H9 (cell line): ENCODE data around the gene EPB41L4B. TPM values are rescaled to one million over a fixed set of nuclear protein-coding genes. Genes with fewer than 3 reads are reported as not detected.

Experiments used
- DNase-seq: peaks from one replicate; pipeline ENCODE4 v3.0.0-alpha.2; 2017
- H2AFZ ChIP-seq: one replicate; pipeline ENCODE4 v1.6.1; 2013; ENCODE audit warnings: mild to moderate bottlenecking, low read length, control low read depth, moderate library complexity
- H2AK5ac ChIP-seq: 2 replicates; pipeline ENCODE4 v1.6.1; 2013; ENCODE audit warnings: low read length, control low read depth, mixed read lengths; ENCODE audit not compliant: insufficient read length
- H2BK120ac ChIP-seq: one replicate; pipeline ENCODE4 v1.6.1; 2013; ENCODE audit warnings: low read depth, mild to moderate bottlenecking, low read length, control low read depth, inconsistent platforms; ENCODE audit not compliant: poor library complexity, severe bottlenecking
- H2BK12ac ChIP-seq: 2 replicates; pipeline ENCODE4 v1.6.1; 2013; ENCODE audit warnings: low read length, control low read depth, mixed read lengths, low read depth; ENCODE audit not compliant: insufficient read length
- H2BK15ac ChIP-seq: 2 replicates; pipeline ENCODE4 v1.6.1; 2013; ENCODE audit warnings: low read depth, low read length, control low read depth
- H2BK20ac ChIP-seq: one replicate; pipeline ENCODE4 v1.6.1; 2013; ENCODE audit warnings: low read depth, mild to moderate bottlenecking, low read length, control low read depth, inconsistent platforms; ENCODE audit not compliant: poor library complexity, severe bottlenecking
- H2BK5ac ChIP-seq: 2 replicates; pipeline ENCODE4 v1.6.1; 2013; ENCODE audit warnings: low read length, control low read depth, mixed read lengths; ENCODE audit not compliant: insufficient read length
- H3K14ac ChIP-seq: 2 replicates; pipeline ENCODE4 v1.6.1; 2013; ENCODE audit warnings: low read length, control low read depth; ENCODE audit not compliant: insufficient read depth
- H3K18ac ChIP-seq: 2 replicates; pipeline ENCODE4 v1.6.1; 2013; ENCODE audit warnings: low read depth, mild to moderate bottlenecking, mixed read lengths, low read length, control low read depth; ENCODE audit not compliant: insufficient read length
- H3K23ac ChIP-seq: 2 replicates; pipeline ENCODE4 v1.6.1; 2013; ENCODE audit warnings: low read length, control low read depth, mixed read lengths, low read depth; ENCODE audit not compliant: insufficient read length
- H3K23me2 ChIP-seq: 2 replicates; pipeline ENCODE4 v1.6.1; 2013; ENCODE audit warnings: low read depth, mild to moderate bottlenecking, mixed read lengths, low read length, control low read depth; ENCODE audit not compliant: insufficient read length, poor library complexity, severe bottlenecking
- H3K27ac ChIP-seq: 2 replicates; pipeline ENCODE4 v1.5.1; 2013; ENCODE audit warnings: low read length, control low read depth, mixed read lengths, low read depth; ENCODE audit not compliant: insufficient read length
- H3K27me3 ChIP-seq: 2 replicates; pipeline ENCODE4 v1.6.1; 2013; ENCODE audit warnings: low read length, control low read depth, inconsistent platforms; ENCODE audit not compliant: insufficient read depth
- H3K4ac ChIP-seq: 2 replicates; pipeline ENCODE4 v1.6.1; 2013; ENCODE audit warnings: low read depth, mild to moderate bottlenecking, control low read depth, inconsistent platforms, low read length, moderate library complexity
- H3K4me1 ChIP-seq: 2 replicates; pipeline ENCODE4 v1.6.1; 2013; ENCODE audit warnings: low read length, control low read depth, inconsistent platforms; ENCODE audit not compliant: insufficient read depth
- H3K4me2 ChIP-seq: 2 replicates; pipeline ENCODE4 v1.6.1; 2013; ENCODE audit warnings: low read length, control low read depth, mixed read lengths; ENCODE audit not compliant: insufficient read length, insufficient read depth
- H3K56ac ChIP-seq: 2 replicates; pipeline ENCODE4 v1.6.1; 2013; ENCODE audit warnings: low read depth, mild to moderate bottlenecking, mixed read lengths, low read length, control low read depth; ENCODE audit not compliant: insufficient read length
- H3K79me1 ChIP-seq: 2 replicates; pipeline ENCODE4 v1.6.1; 2013; ENCODE audit warnings: low read depth, mild to moderate bottlenecking, moderate library complexity, low read length, control low read depth, inconsistent platforms; ENCODE audit not compliant: insufficient read depth, poor library complexity, severe bottlenecking
- H3K79me2 ChIP-seq: 2 replicates; pipeline ENCODE4 v1.6.1; 2013; ENCODE audit warnings: low read length, control low read depth, inconsistent platforms; ENCODE audit not compliant: insufficient read depth
- H3K9ac ChIP-seq: 2 replicates; pipeline ENCODE4 v1.6.1; 2013; ENCODE audit warnings: low read length, control low read depth, mixed read lengths; ENCODE audit not compliant: insufficient read length; ENCODE audit errors: extremely low read depth
- H3K9me3 ChIP-seq: one replicate; pipeline ENCODE4 v1.6.1; 2013; ENCODE audit warnings: low read depth, low read length, inconsistent platforms; ENCODE audit not compliant: control insufficient read depth
- H3T11ph ChIP-seq: one replicate; pipeline ENCODE4 v1.6.1; 2013; ENCODE audit warnings: mild to moderate bottlenecking, low read length, control low read depth, inconsistent platforms
- H4K20me1 ChIP-seq: one replicate; pipeline ENCODE4 v1.6.1; 2013; ENCODE audit not compliant: control insufficient read depth, insufficient read length, insufficient read depth
- H4K5ac ChIP-seq: 2 replicates; pipeline ENCODE4 v1.6.1; 2013; ENCODE audit warnings: low read depth, mild to moderate bottlenecking, mixed read lengths, low read length, control low read depth; ENCODE audit not compliant: insufficient read length
- H4K8ac ChIP-seq: replicated peaks from 2 replicates; pipeline ENCODE4 v1.6.1; 2013; ENCODE audit warnings: low read length, control low read depth, mixed read lengths, low read depth; ENCODE audit not compliant: insufficient read length
- H4K91ac ChIP-seq: 2 replicates; pipeline ENCODE4 v1.6.1; 2013; ENCODE audit warnings: low read depth, mild to moderate bottlenecking, moderate library complexity, mixed read lengths, low read length, control low read depth; ENCODE audit not compliant: insufficient read length
- H3K27ac Mint-ChIP-seq, 3 experiments: 2 replicates in 2 of 3; 3 replicates in 1 of 3; pipeline ENCODE4 v1.8.0; 2020 to 2021; ENCODE audit warnings: mixed read lengths in 3 of 3, mild to moderate bottlenecking in 1 of 3, moderate library complexity in 1 of 3
- H3K27me3 Mint-ChIP-seq: 2 replicates; pipeline ENCODE4 v1.8.0; 2021; ENCODE audit warnings: low read depth, mild to moderate bottlenecking, moderate library complexity, mixed read lengths
- H3K36me3 Mint-ChIP-seq, 3 experiments: 2 replicates in 2 of 3; 3 replicates in 1 of 3; pipeline ENCODE4 v1.8.0; 2020 to 2021; ENCODE audit warnings: low read depth in 3 of 3, mixed read lengths in 3 of 3; ENCODE audit not compliant: insufficient read depth in 1 of 3
- H3K4me1 Mint-ChIP-seq, 2 experiments: 2 replicates each; pipeline ENCODE4 v1.8.0; 2020; ENCODE audit warnings: mixed read lengths in 2 of 2
- H3K4me3 Mint-ChIP-seq, 2 experiments: 2 replicates in 1 of 2; 3 replicates in 1 of 2; pipeline ENCODE4 v1.8.0; 2020 to 2021; ENCODE audit warnings: mild to moderate bottlenecking in 2 of 2, mixed read lengths in 2 of 2, moderate library complexity in 1 of 2
- H3K9me3 Mint-ChIP-seq, 2 experiments: 2 replicates in 1 of 2; 3 replicates in 1 of 2; pipeline ENCODE4 v1.8.0; 2020; ENCODE audit warnings: mild to moderate bottlenecking in 2 of 2, mixed read lengths in 2 of 2, moderate library complexity in 1 of 2
- WGBS: extraction: QIAGEN DNeasy Blood & Tissue Kit; methylation state at CpG from one replicate; pipeline ENCODE4 v1.1.7; 2013; ENCODE audit warnings: missing lambda C conversion rate, low lambda C conversion rate, mixed read lengths; ENCODE audit not compliant: insufficient read length; ENCODE audit errors: extremely low coverage; 5-methylcytosine and 5-hydroxymethylcytosine counted together
- total RNA-seq: library from RNA; stranded (reverse); gene quantifications from 2 replicates; pipeline ENCODE4 v1.2.1, GENCODE V29; 2021
- TF ChIP-seq, protein P1 (sequence below): fragments of 200-600 bp; sonication (generic); conservative IDR thresholded peaks from 3 replicates; pipeline ENCODE4 v1.8.0; 2021; ENCODE audit warnings: antibody characterized with exemption, mild to moderate bottlenecking

The EPB41L4B gene
- total RNA-seq, 1 experiment from 2014 or later = 18.9 TPM

- H3K36me3 Mint-ChIP-seq = no peaks in the 10 kb centered on the region
- Histone ChIP-seq H3K18ac (no peak overlapping the region), H2AFZ (no peak overlapping the region), H2BK12ac (no peak overlapping the region), H2BK5ac (no peak overlapping the region), H3K4me2 (no peak overlapping the region), H3K79me1 (no peaks in the 10 kb centered on the region), H3K27ac (no peak overlapping the region), H3K23me2 (no peaks in the 10 kb centered on the region), H2BK120ac (no peak overlapping the region), H3K4ac (no peak overlapping the region), H3K14ac (no peak overlapping the region), H3K9me3 (no peaks in the 10 kb centered on the region), H3K9ac (no peak overlapping the region), H4K5ac (no peak overlapping the region), H2BK20ac (no peak overlapping the region), H4K20me1 (no peaks in the 10 kb centered on the region), H2BK15ac (no peak overlapping the region), H3T11ph (no peak overlapping the region), H3K56ac (no peak overlapping the region), H4K8ac (no peak overlapping the region), H4K91ac (no peak overlapping the region), H3K4me1 (no peaks in the 10 kb centered on the region), H2AK5ac (no peak overlapping the region), H3K79me2 (no peaks in the 10 kb centered on the region), H3K27me3 (no peaks in the 10 kb centered on the region), H3K23ac (no peak overlapping the region)
- H3K4me3 Mint-ChIP-seq = no peak overlapping the region
- no peaks in the 10 kb centered on the region for H3K9me3 Mint-ChIP-seq
- no peaks in the 10 kb centered on the region for H3K4me1 Mint-ChIP-seq
- H3K27ac Mint-ChIP-seq = no peak overlapping the region
- DNase-seq = no peak
- H3K27me3 Mint-ChIP-seq = no peaks in the 10 kb centered on the region
- TF ChIP-seq, protein P1, sequence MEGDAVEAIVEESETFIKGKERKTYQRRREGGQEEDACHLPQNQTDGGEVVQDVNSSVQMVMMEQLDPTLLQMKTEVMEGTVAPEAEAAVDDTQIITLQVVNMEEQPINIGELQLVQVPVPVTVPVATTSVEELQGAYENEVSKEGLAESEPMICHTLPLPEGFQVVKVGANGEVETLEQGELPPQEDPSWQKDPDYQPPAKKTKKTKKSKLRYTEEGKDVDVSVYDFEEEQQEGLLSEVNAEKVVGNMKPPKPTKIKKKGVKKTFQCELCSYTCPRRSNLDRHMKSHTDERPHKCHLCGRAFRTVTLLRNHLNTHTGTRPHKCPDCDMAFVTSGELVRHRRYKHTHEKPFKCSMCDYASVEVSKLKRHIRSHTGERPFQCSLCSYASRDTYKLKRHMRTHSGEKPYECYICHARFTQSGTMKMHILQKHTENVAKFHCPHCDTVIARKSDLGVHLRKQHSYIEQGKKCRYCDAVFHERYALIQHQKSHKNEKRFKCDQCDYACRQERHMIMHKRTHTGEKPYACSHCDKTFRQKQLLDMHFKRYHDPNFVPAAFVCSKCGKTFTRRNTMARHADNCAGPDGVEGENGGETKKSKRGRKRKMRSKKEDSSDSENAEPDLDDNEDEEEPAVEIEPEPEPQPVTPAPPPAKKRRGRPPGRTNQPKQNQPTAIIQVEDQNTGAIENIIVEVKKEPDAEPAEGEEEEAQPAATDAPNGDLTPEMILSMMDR = no peak
- WGBS = no CpG with 5 or more reads among the region's 3 CpGs
Observed at GRCh38 chr9:109229682-109230081, 91.2 kb downstream of the EPB41L4B start.
